Measurements from ENCODE around the gene SLC7A7. TPM values are rescaled to one million over a fixed set of nuclear protein-coding genes. Genes with fewer than 3 reads are reported as not detected.

Gene SLC7A7
- total and polyA plus RNA-seq, 9 of the 15 experiments (the other 6 are each of a cell fraction or from before 2014, with no cell fraction given), result 0.07 to 0.68 (median 0.41) TPM

DNA sequence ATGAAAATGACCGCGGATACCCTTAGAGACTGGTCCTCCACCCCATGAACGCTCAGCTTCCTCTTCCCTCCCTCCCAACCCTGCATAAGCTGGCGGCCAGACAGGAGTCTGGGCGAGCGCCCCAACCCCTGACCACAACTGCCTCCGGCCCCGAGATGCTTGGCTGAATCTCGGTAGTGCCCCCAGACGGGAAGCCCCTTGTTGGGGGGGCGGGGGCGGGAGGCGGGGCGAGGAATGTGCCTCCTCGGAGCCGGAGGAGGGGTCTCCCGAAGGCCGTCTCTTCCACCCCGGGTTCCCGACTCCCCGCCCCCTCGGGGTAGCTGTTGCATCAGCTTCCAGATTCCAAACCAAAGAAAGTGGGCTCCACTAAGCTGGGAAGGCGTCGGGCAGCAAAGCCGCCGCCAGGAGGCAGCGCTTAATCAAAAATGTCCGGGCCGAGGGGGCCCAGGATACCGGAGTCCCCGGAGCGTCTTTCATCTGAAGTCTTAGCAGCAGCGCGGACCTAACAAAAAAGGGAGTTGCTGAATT is 7.4 kb upstream of the SLC7A7 start (continued):
- TF ChIP-seq, protein P1, sequence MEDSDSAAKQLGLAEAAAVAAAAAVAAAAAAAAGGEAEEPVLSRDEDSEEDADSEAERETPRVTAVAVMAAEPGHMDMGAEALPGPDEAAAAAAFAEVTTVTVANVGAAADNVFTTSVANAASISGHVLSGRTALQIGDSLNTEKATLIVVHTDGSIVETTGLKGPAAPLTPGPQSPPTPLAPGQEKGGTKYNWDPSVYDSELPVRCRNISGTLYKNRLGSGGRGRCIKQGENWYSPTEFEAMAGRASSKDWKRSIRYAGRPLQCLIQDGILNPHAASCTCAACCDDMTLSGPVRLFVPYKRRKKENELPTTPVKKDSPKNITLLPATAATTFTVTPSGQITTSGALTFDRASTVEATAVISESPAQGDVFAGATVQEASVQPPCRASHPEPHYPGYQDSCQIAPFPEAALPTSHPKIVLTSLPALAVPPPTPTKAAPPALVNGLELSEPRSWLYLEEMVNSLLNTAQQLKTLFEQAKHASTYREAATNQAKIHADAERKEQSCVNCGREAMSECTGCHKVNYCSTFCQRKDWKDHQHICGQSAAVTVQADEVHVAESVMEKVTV (CRISPR knock-in tag; IDR thresholded peaks at IDR 0.05), result peak; percentile 90
- TF ChIP-seq RFX5 (IDR thresholded peaks at IDR 0.05; ENCODE audit: low read depth, low read length) (no peak), CHCHD3 (CRISPR knock-in tag; IDR thresholded peaks at IDR 0.05) (no peak), MAZ (CRISPR knock-in tag; conservative IDR thresholded peaks at IDR 0.05 in 1 of 2, IDR thresholded peaks at IDR 0.05 in 1 of 2) (peak in 1 of 2 experiments; percentile 81; a peak in 2 of 4 replicates), KLF16 (IDR thresholded peaks at IDR 0.05) (peak; percentile 42; the same call in 1 of the 2 replicates), NFATC3 (IDR thresholded peaks at IDR 0.05) (no peak), ATF7 (IDR thresholded peaks at IDR 0.05) (peak; percentile 39; the same call in 1 of the 2 replicates), MEF2A (IDR thresholded peaks at IDR 0.05; ENCODE audit: control insufficient read depth, low read depth, low read length) (no peak), ILK (tag; IDR thresholded peaks at IDR 0.05; ENCODE audit: borderline replicate concordance, low read depth) (no peak), DPF2 (IDR thresholded peaks at IDR 0.05) (no peak), FOS (IDR thresholded peaks at IDR 0.05; ENCODE audit: extremely low read depth, insufficient read length) (no peak), CXXC5 (CRISPR knock-in tag; IDR thresholded peaks at IDR 0.05) (peak; percentile 53; the same call in 1 of the 2 replicates), EP400 (IDR thresholded peaks at IDR 0.05) (peak; percentile 64), SNRNP70 (optimal IDR thresholded peaks at IDR 0.05; ENCODE audit: low read depth, low read length) (no peak), HMG20B (CRISPR knock-in tag; IDR thresholded peaks at IDR 0.05) (no peak), ZKSCAN3 (CRISPR knock-in tag; IDR thresholded peaks at IDR 0.05) (no peak), HNRNPL (IDR thresholded peaks at IDR 0.05; ENCODE audit: low read depth, low read length) (no peak), RB1 (IDR thresholded peaks at IDR 0.05; ENCODE audit: low read depth) (peak; percentile 62; the same call in 1 of the 2 replicates)
- TF ChIP-seq, protein P2, sequence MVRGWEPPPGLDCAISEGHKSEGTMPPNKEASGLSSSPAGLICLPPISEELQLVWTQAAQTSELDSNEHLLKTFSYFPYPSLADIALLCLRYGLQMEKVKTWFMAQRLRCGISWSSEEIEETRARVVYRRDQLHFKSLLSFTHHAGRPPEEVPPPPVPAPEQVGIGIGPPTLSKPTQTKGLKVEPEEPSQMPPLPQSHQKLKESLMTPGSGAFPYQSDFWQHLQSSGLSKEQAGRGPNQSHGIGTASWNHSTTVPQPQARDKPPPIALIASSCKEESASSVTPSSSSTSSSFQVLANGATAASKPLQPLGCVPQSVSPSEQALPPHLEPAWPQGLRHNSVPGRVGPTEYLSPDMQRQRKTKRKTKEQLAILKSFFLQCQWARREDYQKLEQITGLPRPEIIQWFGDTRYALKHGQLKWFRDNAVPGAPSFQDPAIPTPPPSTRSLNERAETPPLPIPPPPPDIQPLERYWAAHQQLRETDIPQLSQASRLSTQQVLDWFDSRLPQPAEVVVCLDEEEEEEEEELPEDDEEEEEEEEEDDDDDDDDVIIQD (CRISPR knock-in tag; IDR thresholded peaks at IDR 0.05), result no peak
- TF ChIP-seq, protein P3, sequence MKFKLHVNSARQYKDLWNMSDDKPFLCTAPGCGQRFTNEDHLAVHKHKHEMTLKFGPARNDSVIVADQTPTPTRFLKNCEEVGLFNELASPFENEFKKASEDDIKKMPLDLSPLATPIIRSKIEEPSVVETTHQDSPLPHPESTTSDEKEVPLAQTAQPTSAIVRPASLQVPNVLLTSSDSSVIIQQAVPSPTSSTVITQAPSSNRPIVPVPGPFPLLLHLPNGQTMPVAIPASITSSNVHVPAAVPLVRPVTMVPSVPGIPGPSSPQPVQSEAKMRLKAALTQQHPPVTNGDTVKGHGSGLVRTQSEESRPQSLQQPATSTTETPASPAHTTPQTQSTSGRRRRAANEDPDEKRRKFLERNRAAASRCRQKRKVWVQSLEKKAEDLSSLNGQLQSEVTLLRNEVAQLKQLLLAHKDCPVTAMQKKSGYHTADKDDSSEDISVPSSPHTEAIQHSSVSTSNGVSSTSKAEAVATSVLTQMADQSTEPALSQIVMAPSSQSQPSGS (CRISPR knock-in tag; IDR thresholded peaks at IDR 0.05), result no peak
- TF ChIP-seq, protein P4, sequence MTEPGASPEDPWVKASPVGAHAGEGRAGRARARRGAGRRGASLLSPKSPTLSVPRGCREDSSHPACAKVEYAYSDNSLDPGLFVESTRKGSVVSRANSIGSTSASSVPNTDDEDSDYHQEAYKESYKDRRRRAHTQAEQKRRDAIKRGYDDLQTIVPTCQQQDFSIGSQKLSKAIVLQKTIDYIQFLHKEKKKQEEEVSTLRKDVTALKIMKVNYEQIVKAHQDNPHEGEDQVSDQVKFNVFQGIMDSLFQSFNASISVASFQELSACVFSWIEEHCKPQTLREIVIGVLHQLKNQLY (CRISPR knock-in tag; conservative IDR thresholded peaks at IDR 0.05), result no peak
- TF ChIP-seq, protein P5, sequence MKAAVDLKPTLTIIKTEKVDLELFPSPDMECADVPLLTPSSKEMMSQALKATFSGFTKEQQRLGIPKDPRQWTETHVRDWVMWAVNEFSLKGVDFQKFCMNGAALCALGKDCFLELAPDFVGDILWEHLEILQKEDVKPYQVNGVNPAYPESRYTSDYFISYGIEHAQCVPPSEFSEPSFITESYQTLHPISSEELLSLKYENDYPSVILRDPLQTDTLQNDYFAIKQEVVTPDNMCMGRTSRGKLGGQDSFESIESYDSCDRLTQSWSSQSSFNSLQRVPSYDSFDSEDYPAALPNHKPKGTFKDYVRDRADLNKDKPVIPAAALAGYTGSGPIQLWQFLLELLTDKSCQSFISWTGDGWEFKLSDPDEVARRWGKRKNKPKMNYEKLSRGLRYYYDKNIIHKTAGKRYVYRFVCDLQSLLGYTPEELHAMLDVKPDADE (conservative IDR thresholded peaks at IDR 0.05; ENCODE audit: control insufficient read depth, low read depth, low read length), result no peak
